Thyroid gland (tissue), 4 donors: ENCODE data around the gene NOTCH4.

Experiments used
- POLR2A ChIP-seq, 2 donors: fragments of 450-650 bp; IDR thresholded peaks; one replicate each; pipeline ENCODE4 v1.6.1; 2017; ENCODE audit warnings: antibody characterized with exemption in 2 of 2, mild to moderate bottlenecking in 2 of 2, moderate library complexity in 1 of 2
- TF ChIP-seq, protein P1 (sequence below), 6 experiments: fragments of 200-600 bp in 3 of 6; fragments of 450-650 bp in 3 of 6; sonication (generic) in 3 of 6; IDR thresholded peaks; one replicate each; pipeline ENCODE4 v1.5.1; 2016 to 2019; ENCODE audit warnings: antibody characterized with exemption in 6 of 6, mild to moderate bottlenecking in 2 of 6, inconsistent platforms in 1 of 6, moderate library complexity in 1 of 6

DNA sequence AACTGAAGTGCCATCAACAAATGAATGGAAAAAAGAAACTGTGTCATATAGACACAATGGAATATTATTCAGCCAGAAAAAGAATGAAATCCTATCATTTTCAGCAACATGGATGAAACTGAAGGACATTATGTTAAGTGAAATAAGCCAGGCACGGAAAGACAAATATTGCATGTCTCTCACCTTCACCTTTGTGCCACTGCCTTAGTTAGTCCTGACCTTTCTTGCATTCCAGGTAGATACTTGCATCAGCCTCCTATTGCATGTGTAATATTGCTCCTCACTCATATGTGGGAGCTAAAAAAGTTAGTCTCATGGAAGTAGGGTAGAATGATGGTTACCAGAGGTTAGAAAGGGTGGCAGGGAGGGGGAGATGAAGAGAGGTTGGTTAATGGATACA, 14.9 kb downstream of the NOTCH4 start:
- TF ChIP-seq, protein P1, sequence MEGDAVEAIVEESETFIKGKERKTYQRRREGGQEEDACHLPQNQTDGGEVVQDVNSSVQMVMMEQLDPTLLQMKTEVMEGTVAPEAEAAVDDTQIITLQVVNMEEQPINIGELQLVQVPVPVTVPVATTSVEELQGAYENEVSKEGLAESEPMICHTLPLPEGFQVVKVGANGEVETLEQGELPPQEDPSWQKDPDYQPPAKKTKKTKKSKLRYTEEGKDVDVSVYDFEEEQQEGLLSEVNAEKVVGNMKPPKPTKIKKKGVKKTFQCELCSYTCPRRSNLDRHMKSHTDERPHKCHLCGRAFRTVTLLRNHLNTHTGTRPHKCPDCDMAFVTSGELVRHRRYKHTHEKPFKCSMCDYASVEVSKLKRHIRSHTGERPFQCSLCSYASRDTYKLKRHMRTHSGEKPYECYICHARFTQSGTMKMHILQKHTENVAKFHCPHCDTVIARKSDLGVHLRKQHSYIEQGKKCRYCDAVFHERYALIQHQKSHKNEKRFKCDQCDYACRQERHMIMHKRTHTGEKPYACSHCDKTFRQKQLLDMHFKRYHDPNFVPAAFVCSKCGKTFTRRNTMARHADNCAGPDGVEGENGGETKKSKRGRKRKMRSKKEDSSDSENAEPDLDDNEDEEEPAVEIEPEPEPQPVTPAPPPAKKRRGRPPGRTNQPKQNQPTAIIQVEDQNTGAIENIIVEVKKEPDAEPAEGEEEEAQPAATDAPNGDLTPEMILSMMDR (IDR thresholded peaks at IDR 0.05): no peak
- TF ChIP-seq POLR2A (IDR thresholded peaks at IDR 0.05): no peak
